HEK293 (cell line): ENCODE measurements around the gene SPACDR.

Source experiments
- ZNF112 ChIP-seq: fragments of 450-650 bp; formaldehyde crosslinking; IDR thresholded peaks from 2 replicates; pipeline ENCODE4 v1.5.0; 2017; ENCODE audit warnings: missing biosample characterization, missing genetic modification characterization
- ZNF221 ChIP-seq: fragments of 450-650 bp; formaldehyde crosslinking; IDR thresholded peaks from 2 replicates; pipeline ENCODE4 v1.5.1; 2017; ENCODE audit warnings: missing biosample characterization, missing genetic modification characterization, borderline replicate concordance
- ZNF274 ChIP-seq, 2 experiments: fragments of 200-500 bp in 1 of 2; fragments of 450-650 bp in 1 of 2; sonication (Bioruptor generic) in 1 of 2; formaldehyde crosslinking in 1 of 2; IDR thresholded peaks; 2 replicates each; pipeline versions ENCODE4 v1.5.1 to v1.6.1; 2014 to 2016; ENCODE audit warnings: borderline replicate concordance in 1 of 2, inconsistent platforms in 1 of 2, low read length in 1 of 2, missing biosample characterization in 1 of 2, missing genetic modification characterization in 1 of 2
- ZNF530 ChIP-seq: fragments of 450-650 bp; formaldehyde crosslinking; IDR thresholded peaks from 2 replicates; pipeline ENCODE4 v1.5.1; 2016; ENCODE audit warnings: low read depth, missing biosample characterization, missing genetic modification characterization
- TF ChIP-seq, protein P1 (sequence below): fragments of 450-650 bp; formaldehyde crosslinking; IDR thresholded peaks from 2 replicates; pipeline ENCODE4 v1.5.1; 2016; ENCODE audit warnings: missing biosample characterization, missing genetic modification characterization

DNA sequence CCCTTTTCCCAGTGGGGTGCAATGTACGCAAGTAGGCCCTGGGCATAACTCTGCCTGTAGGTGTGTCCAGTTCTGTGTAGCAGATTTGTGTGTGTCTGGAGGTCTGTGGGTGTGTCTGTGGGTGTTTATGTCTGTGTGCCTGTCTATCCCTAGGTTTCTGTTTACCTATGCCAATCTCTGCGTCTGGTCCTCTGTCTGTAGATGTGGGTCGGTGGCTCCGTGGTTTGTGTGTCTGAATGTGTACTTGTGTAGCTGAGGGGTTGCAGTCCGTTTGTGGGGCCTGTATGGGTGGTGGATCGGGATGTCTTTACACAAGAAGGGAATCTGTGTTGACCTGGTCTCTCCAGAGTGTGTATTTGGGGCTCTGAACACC is 20.6 kb upstream of the SPACDR start:
- TF ChIP-seq ZNF221 (no peak), ZNF274 (IDR thresholded peaks at IDR 0.05; ENCODE audit: low read length) (no peak), ZNF274 (tag by site-specific recombination; IDR thresholded peaks at IDR 0.05; ENCODE audit: borderline replicate concordance) (no peak), ZNF112 (tag by site-specific recombination) (no peak), ZNF530 (tag by site-specific recombination) (no peak)
- TF ChIP-seq, protein P1, sequence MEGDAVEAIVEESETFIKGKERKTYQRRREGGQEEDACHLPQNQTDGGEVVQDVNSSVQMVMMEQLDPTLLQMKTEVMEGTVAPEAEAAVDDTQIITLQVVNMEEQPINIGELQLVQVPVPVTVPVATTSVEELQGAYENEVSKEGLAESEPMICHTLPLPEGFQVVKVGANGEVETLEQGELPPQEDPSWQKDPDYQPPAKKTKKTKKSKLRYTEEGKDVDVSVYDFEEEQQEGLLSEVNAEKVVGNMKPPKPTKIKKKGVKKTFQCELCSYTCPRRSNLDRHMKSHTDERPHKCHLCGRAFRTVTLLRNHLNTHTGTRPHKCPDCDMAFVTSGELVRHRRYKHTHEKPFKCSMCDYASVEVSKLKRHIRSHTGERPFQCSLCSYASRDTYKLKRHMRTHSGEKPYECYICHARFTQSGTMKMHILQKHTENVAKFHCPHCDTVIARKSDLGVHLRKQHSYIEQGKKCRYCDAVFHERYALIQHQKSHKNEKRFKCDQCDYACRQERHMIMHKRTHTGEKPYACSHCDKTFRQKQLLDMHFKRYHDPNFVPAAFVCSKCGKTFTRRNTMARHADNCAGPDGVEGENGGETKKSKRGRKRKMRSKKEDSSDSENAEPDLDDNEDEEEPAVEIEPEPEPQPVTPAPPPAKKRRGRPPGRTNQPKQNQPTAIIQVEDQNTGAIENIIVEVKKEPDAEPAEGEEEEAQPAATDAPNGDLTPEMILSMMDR (tag by site-specific recombination), result no peak
